HEK293T (cell line): Measurements from ENCODE around the gene SLC6A12.

Experiments used
- CTCF ChIA-PET: fragments of 350-600 bp; formaldehyde crosslinking; extraction: SDS; loops from one replicate; lab custom pipeline; 2021; ENCODE audit warnings: antibody characterized with exemption, inconsistent platforms; lab: Yijun Ruan, JAX
- POLR2A ChIA-PET: fragments of 350-600 bp; formaldehyde crosslinking; extraction: SDS; loops from one replicate; lab custom pipeline; 2020; ENCODE audit warnings: antibody characterized with exemption, inconsistent platforms; lab: Yijun Ruan, JAX
- DNase-seq: peaks from one replicate; pipeline ENCODE4 v3.0.0; 2012; ENCODE audit warnings: mixed read lengths; ENCODE audit errors: extremely low spot score
- ARNT ChIP-seq: fragments of 450-650 bp; IDR thresholded peaks from 2 replicates; pipeline ENCODE4 v1.6.1; 2017; ENCODE audit warnings: mild to moderate bottlenecking
- BHLHE40 ChIP-seq: fragments of 450-650 bp; IDR thresholded peaks from 2 replicates; pipeline ENCODE4 v1.6.1; 2016; ENCODE audit warnings: mild to moderate bottlenecking, moderate library complexity, borderline replicate concordance
- CTBP1 ChIP-seq: fragments of 450-650 bp; IDR thresholded peaks from 2 replicates; pipeline ENCODE4 v1.6.1; 2016; ENCODE audit warnings: borderline replicate concordance
- ELF4 ChIP-seq: fragments of 450-650 bp; IDR thresholded peaks from 2 replicates; pipeline ENCODE4 v1.6.1; 2017; ENCODE audit warnings: antibody characterized with exemption
- FOXA1 ChIP-seq: fragments of 450-650 bp; IDR thresholded peaks from 2 replicates; pipeline ENCODE4 v1.6.1; 2016; ENCODE audit warnings: mild to moderate bottlenecking
- FOXK2 ChIP-seq: fragments of 450-650 bp; IDR thresholded peaks from 2 replicates; pipeline ENCODE4 v1.6.1; 2016; ENCODE audit warnings: mild to moderate bottlenecking
- FOXM1 ChIP-seq: fragments of 450-650 bp; IDR thresholded peaks from 2 replicates; pipeline ENCODE4 v1.6.1; 2017; ENCODE audit warnings: mild to moderate bottlenecking, borderline replicate concordance
- HDGF ChIP-seq: fragments of 450-650 bp; IDR thresholded peaks from 2 replicates; pipeline ENCODE4 v1.6.1; 2017; ENCODE audit warnings: antibody characterized with exemption, borderline replicate concordance
- L3MBTL2 ChIP-seq: fragments of 450-650 bp; conservative IDR thresholded peaks from 2 replicates; pipeline ENCODE4 v1.6.1; 2016; ENCODE audit warnings: mild to moderate bottlenecking
- LEF1 ChIP-seq: fragments of 450-650 bp; IDR thresholded peaks from 2 replicates; pipeline ENCODE4 v1.6.1; 2017; ENCODE audit warnings: mild to moderate bottlenecking, borderline replicate concordance
- NFRKB ChIP-seq: fragments of 450-650 bp; IDR thresholded peaks from 2 replicates; pipeline ENCODE4 v1.6.1; 2016; ENCODE audit warnings: mild to moderate bottlenecking, moderate library complexity
- PKNOX1 ChIP-seq: fragments of 450-650 bp; IDR thresholded peaks from 2 replicates; pipeline ENCODE4 v1.6.1; 2016
- SP1 ChIP-seq: fragments of 450-650 bp; IDR thresholded peaks from 2 replicates; pipeline ENCODE4 v1.6.1; 2017
- SUZ12 ChIP-seq: fragments of 450-650 bp; IDR thresholded peaks from 2 replicates; pipeline ENCODE4 v1.6.1; 2016; ENCODE audit warnings: mild to moderate bottlenecking
- TARDBP ChIP-seq: fragments of 450-650 bp; IDR thresholded peaks from 2 replicates; pipeline ENCODE4 v1.6.1; 2016
- ZNF384 ChIP-seq: fragments of 450-650 bp; IDR thresholded peaks from 2 replicates; pipeline ENCODE4 v1.6.1; 2016

The SLC6A12 gene

GRCh38 chr12:180445-180844, 33.5 kb downstream of the SLC6A12 start:
- DNase-seq: no peak
- TF ChIP-seq NFRKB (no peak), ARNT (no peak), PKNOX1 (no peak), SP1 (no peak), L3MBTL2 (no peak), ZNF384 (no peak), HDGF (no peak), FOXA1 (no peak), SUZ12 (no peak), FOXK2 (no peak), FOXM1 (no peak), BHLHE40 (no peak)
- CTCF ChIA-PET: no interaction called here
- POLR2A ChIA-PET: no interaction called here

- CTCF ChIA-PET: interaction anchor here (1.6 kb wide), 1 partner anchor 10 kb away, joined by 5 read pairs; no protein-coding TSS in a partner anchor
- DNase-seq: no peak
- POLR2A ChIA-PET: no interaction called here
- TF ChIP-seq ZNF384: no peak
- TF ChIP-seq SP1: no peak
- no peak for TF ChIP-seq SUZ12
- no peak for TF ChIP-seq PKNOX1
- no peak for TF ChIP-seq CTBP1
- TF ChIP-seq L3MBTL2: no peak
- no peak for TF ChIP-seq BHLHE40
- no peak for TF ChIP-seq FOXM1
- no peak for TF ChIP-seq TARDBP
- TF ChIP-seq FOXK2: no peak
- no peak for TF ChIP-seq LEF1
- no peak for TF ChIP-seq ELF4
- TF ChIP-seq ARNT: no peak
- no peak for TF ChIP-seq NFRKB
- no peak for TF ChIP-seq FOXA1
- no peak for TF ChIP-seq HDGF
These were observed 34.1 kb downstream of the SLC6A12 start for GRCh38 chr12:179885-180284.

GRCh38 chr12:179131-179884, 34.6 kb downstream of the SLC6A12 start:
- CTCF ChIA-PET: interaction anchor here (1.6 kb wide), 1 partner anchor 11 kb away, joined by 5 read pairs; no protein-coding TSS in a partner anchor
- POLR2A ChIA-PET: no interaction called here
- no peak for TF ChIP-seq FOXK2
- DNase-seq: no peak

- POLR2A ChIA-PET: no interaction called here
- CTCF ChIA-PET: interaction anchor here (1.6 kb wide), 1 partner anchor 11 kb away, joined by 5 read pairs; no protein-coding TSS in a partner anchor
- no peak for DNase-seq
- TF ChIP-seq ARNT (no peak), CTBP1 (no peak), SP1 (no peak), HDGF (no peak), NFRKB (no peak), FOXM1 (no peak), TARDBP (no peak), ZNF384 (no peak), SUZ12 (no peak), ELF4 (no peak), L3MBTL2 (no peak), BHLHE40 (no peak), FOXK2 (no peak), FOXA1 (no peak), LEF1 (no peak), PKNOX1 (no peak)
These were observed 35.2 kb downstream of the SLC6A12 start for GRCh38 chr12:178829-179109.

GRCh38 chr12:177980-178828, 35.8 kb downstream of the SLC6A12 start:
- CTCF ChIA-PET: interaction anchor here (1.6 kb wide), 1 partner anchor 12 kb away, joined by 5 read pairs; no protein-coding TSS in a partner anchor
- POLR2A ChIA-PET: no interaction called here
- DNase-seq: no peak
- TF ChIP-seq SP1 (no peak), BHLHE40 (no peak), NFRKB (no peak), HDGF (no peak), L3MBTL2 (no peak), ARNT (no peak), PKNOX1 (no peak), ELF4 (no peak), CTBP1 (no peak), ZNF384 (no peak), FOXA1 (no peak)
